Medulla oblongata (tissue), 1 donor: ENCODE measurements around the gene CDT1.

Experiments
- DNase-seq: peaks from one replicate; pipeline ENCODE4 v3.0.0-alpha.2; 2015; ENCODE audit errors: extremely low spot score

Gene CDT1

GRCh38 chr16:88803264-88803987, at the start of gene CDT1:
TSS of gene CDT1 (plus strand) at chr16:88803789. CDS start at chr16:88803832, 43 bp downstream.
- peak; percentile 86 for DNase-seq

GRCh38 chr16:88754109-88754911, 49.3 kb upstream of the CDT1 start:
- no peak for DNase-seq

GRCh38 chr16:88754912-88755744, 48.5 kb upstream of the CDT1 start:
- no peak for DNase-seq

- DNase-seq, result no peak
Measured at GRCh38 chr16:88755745-88756443, 47.7 kb upstream of the CDT1 start.

- no peak for DNase-seq
Measured at GRCh38 chr16:88758227-88758943, 45.2 kb upstream of the CDT1 start.

GRCh38 chr16:88758944-88759244, 44.7 kb upstream of the CDT1 start:
- DNase-seq, result no peak

DNA sequence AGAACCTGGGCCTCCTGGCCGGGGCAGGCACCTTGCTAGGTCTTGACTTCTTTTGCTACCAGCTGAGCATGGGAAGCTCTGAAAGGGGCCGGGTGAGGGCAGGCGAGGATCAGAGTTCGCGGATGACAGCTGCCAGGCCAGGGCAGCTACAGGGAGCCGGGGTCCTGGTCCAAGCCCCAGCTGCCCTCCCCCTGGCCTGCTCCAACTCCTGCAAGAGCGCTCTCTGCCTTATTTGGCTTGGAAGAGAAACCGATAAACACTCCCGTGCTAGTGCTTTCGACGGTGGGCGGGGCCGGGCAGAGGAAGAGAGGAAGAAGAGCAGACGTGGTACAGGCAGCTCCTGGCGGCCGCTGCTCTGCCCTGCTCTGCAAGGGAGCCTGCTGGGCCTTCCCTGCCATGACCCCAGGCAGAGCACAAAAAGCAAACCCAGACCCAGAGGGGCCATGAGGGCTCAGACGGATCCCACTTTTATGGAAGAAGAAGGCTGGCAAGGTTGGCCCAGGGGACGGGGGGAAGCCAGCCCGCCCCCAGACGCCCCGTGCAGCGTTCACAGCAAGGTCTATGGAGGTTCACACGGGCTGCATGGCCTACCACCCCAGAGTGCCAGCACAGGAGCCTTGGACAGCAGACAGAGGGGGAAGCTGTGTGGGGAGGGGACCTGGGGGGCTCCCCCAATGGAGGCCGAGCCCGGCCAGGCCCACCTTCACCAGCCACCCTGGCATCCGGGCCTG, 44.2 kb upstream of the CDT1 start:
- no peak for DNase-seq

GRCh38 chr16:88759976-88760350, 43.6 kb upstream of the CDT1 start:
- no peak for DNase-seq

DNA sequence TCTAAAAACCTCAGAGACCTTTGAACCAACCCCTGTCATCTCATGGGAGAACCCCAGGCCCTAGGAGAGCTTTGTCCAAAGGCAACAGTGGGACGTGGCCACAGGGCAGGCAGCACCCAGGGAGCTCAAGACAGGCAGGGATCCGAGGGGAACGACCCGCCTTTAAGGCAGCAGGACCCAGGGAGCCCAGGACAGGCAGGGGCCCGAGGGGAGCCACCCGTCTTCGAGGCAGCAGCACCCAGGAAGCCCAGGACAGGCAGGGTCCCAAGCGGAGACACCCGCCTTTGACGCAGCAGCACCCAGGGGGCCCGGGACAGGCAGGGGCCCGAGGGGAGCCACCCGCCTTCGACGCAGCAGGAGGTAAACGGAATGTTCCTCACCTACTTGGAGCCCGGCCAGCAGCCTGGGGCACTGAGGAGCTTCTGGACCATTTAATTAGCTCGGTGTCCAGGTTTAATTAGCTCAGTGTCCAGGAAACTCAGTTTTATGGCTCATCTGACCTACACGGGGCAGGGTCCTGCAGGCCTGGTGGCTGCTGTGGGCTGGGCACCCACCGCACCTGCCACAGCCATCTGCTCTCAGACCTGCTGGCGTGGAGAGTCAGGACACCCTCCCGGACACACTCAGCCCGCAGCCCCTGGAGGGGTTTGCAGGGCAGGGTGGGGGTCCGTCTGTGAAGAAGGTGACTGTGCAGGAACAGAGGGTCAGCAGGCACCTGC, 43.0 kb upstream of the CDT1 start:
- DNase-seq, result no peak

- DNase-seq, result no peak
Measured at GRCh38 chr16:88761143-88761534, 42.5 kb upstream of the CDT1 start.

GRCh38 chr16:88761830-88762229, 41.8 kb upstream of the CDT1 start:
- DNase-seq, result no peak

DNA sequence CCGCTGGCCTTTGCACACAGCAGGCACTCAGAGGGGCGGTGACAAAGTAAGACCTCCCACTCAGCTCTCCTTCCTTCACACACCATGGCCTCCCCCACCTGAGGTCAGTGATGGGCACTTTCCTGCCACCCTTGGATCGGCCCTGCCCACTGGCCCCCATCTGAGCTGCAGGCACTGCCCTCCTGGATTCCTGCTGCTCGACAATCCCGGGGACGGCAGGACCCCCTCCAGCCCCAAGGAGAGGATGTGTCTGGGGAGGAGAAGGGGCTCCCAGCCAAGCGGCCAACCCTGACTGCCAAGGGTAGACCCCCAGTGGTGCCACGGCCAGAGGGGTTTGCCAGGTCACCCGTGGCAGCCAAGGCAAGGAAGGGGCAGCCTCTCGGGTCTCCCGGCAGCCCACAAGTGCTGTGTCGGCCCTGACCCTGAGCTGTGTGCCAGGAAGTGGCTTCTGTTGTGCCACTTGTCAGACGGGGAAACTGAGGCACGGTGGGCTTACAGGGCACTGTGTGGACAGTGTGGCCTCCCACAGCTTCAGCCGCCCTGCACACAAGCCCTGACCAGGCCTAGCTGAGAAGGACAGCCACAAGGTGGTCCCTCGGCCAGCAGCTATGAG, 41.2 kb upstream of the CDT1 start:
- DNase-seq, result no peak

DNA sequence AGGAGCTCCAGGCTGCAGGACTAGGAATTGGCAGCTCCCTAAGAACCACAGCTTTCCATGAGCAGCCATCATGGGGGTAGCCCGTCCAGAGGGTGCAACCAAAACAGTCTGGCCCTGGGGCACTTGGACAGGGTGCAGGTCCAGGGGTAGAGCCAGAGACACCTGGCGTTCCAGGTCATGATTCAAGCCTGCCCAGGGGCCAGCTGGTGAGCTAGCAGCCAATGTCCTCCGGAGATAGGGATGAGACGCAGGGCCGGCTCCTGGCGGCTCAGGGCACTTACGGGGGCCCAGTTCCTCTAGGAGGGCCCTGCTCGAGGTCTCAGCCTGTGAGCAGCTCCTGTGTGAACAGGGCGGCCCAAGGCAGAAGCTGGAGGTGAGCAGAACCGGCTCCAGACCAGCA, 40.6 kb upstream of the CDT1 start:
- DNase-seq, result no peak

GRCh38 chr16:88763502-88764053, 40.0 kb upstream of the CDT1 start:
- DNase-seq, result no peak

DNA sequence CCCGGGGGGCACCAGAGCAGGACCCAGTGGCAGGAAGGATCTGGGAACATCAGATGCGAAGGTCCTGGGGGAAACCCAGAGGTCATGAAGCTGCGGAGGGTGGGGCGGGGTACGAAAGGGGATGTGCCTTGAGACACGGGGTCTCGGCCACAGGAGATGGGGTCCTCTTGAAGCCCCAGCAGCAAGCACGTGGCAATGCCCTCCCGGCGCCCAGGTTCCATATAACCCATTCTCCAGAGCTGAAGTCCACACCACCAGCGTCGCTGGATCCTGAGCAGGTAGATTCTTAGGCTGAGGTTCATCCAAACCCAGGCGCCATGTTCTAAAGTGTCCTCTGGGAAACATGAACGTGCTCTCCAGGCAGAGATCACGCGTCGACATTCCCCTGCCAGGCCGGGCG, 39.5 kb upstream of the CDT1 start:
- DNase-seq, result no peak

DNA sequence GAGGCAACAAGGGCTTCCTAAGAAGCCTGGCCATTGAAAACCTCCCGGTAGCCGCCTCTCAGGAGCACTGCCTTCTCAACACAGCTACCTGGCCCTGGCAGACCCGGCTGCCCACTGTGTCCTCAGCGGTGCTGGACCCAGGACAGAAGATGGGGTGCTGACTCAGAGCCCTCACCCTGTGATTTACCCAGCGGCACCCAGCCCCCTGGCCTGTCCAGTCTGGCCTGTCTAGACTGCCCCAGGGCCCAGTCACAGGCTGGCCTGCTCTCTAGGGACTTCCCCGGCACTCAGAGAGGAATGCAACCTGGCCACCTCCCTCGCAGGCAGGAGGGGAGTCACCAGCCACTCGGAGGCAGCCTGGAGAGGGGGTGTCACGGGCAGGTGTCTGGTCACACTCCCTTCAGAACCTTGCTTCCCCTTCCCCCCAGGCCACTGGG, 38.7 kb upstream of the CDT1 start:
- no peak for DNase-seq

GRCh38 chr16:88766975-88767374, 36.6 kb upstream of the CDT1 start:
- DNase-seq, result no peak

GRCh38 chr16:88767546-88768070, 36.0 kb upstream of the CDT1 start:
- DNase-seq, result no peak
